Measurements from ENCODE around the gene COL8A1.

The COL8A1 gene

GRCh38 chr3:99765042-99765942, 126.9 kb downstream of the COL8A1 start:
- no peak for DNase-seq

- DNase-seq: no peak
Observed at GRCh38 chr3:99767291-99767690, 128.9 kb downstream of the COL8A1 start.

DNA sequence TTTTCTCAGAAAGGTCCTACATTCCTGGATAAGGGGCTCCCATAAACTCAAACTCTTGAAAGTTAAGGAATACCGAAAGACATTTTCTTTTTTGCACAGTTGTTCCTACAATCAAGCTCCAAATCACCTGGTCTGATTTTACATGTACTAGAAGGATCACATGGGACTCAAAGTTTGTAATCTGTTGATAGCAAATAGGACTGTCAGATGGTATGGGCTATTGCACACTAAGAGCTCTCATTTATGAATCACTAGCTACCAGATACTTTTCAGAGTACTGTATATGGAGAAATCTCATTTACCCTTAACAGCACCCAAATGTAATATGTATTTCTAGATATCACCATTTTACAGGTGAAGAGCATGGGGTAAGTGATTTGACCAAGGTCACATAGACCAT, 129.7 kb downstream of the COL8A1 start:
- DNase-seq: no peak

DNA sequence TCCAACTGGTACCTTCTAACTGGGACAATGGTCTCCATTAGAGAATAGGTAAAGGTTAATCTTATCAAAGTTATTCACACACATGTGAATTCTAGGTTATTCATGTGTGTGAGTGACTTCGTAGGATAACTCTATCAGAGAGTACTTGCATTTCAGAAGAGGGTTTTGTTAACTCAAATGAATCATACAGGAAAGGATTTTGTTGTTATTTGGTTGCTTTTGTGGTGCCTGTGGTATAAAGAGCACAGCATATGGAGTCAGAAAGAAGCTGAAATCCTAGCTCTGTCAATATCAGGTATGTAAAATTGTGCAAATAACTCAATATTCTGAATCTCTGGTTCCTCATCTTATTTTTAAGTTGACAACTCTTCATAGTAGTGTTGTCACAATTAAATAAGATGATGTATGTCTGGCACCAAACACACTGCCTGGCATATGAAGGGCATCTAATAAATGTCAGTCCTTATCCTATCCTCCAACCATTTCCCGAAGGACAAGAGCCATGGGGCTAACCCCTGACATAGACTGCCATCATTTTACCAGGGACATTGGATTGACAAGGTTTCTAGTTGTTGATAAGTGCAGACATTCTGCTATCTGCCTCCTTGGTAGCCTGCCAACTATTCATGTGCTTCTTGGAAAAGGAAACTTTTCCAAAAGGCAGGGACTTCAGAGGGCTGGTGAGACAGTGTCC, 130.6 kb downstream of the COL8A1 start:
- DNase-seq: no peak

GRCh38 chr3:99772171-99772570, 133.8 kb downstream of the COL8A1 start:
- DNase-seq: no peak

DNA sequence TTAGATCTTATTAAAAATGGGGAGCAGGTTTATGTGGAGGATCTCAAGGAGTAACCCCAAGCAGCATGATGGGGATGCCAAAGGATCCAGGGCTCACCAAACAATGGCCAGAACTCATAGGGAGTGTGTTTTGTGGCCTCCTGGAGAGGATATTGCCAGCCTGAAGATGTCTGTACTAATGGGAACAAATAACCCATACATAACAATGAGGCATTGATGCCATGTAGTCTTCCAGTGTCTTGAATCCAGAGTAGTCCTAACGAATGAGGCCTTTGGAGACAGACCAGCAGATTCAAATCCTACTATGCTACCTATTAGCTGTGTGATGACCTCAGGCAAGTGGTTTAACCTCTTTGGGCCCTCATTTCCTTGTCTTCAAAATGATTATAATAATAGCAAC, 134.3 kb downstream of the COL8A1 start:
- no peak for DNase-seq

GRCh38 chr3:99774467-99774866, 136.1 kb downstream of the COL8A1 start:
- DNase-seq: no peak

GRCh38 chr3:99776516-99777209, 138.3 kb downstream of the COL8A1 start:
- DNase-seq: no peak

DNA sequence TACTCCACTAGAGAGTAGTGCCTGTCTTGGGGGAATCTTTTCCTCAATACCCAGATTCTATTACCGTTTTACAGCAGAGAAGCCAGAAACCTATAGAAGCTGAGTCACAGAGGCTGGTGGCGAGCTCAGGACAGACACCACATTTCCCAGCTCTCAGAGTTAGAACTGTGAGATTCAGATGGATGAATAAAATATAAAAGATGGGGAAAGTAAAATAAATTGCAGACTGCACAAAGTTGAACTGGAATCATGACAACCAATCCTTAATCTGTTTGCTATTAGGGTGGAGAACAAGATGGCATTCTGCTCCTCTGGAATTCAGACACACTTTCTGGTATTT, 138.8 kb downstream of the COL8A1 start:
- DNase-seq: no peak

DNA sequence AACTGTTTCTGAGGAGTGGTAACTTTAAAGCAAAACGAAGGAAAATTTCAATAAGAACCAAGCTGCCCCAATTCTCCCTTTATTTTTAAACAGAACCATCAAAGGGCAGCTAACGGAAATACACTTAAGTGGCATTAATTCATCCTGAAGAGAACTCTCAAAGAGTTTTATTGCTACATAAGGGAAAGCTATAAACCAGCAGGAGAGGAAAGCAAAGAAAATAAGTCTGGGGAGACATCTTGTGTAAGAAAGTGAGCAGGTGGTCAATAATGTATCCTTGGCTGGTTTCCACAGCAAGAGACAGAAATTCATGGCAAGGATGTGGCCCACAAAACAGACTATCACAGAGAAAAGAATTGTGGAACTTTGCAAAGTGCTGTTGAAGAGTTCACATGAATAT, 139.3 kb downstream of the COL8A1 start:
- DNase-seq: no peak

- no peak for DNase-seq
Observed at GRCh38 chr3:99780749-99781148, 142.4 kb downstream of the COL8A1 start.

- DNase-seq: no peak
Observed at GRCh38 chr3:99781761-99782160, 143.4 kb downstream of the COL8A1 start.

- DNase-seq: no peak
Observed at GRCh38 chr3:99783011-99783573, 144.7 kb downstream of the COL8A1 start.

DNA sequence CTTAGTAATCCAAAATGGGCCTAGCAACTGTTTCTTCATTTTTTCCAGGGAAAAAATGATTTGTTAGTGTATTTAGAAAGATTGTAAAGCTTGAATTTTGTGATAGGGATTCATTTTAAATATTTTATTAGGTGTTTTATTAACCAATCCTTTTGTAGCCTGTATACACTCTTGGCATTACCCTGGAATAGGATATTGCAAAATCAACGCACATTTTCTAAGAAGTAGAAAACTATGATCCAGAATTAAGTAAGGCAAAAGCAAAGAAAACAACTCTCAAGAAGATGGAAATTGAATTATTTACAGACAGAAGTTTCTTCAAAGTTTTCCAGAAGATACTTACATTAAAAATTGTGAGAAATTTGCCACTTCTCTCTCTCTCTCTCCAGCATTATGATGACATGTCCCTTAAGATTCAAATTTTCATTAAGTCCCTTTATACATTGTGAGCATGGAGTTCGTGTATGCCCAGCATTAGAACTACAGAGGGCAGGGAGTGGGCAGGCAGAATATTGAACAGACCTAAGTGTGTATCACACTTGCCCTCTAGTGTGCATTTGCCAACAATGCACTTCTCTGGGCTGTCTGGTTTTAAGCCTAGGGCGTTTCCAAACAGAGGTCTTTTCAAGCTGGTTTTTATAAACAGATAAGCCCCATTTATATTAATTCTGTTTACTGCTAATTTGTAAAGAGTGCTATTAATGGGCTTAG, 150.8 kb downstream of the COL8A1 start:
- peak; percentile 42 for DNase-seq

DNA sequence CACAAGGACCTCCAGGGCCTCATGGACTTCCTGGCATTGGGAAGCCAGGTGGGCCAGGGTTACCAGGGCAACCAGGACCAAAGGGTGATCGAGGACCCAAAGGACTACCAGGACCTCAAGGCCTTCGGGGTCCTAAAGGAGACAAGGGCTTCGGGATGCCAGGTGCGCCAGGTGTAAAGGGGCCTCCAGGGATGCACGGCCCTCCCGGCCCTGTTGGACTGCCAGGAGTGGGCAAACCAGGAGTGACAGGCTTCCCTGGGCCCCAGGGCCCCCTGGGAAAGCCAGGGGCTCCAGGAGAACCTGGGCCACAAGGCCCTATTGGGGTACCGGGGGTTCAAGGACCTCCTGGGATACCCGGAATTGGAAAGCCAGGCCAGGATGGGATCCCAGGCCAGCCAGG, 156.1 kb downstream of the COL8A1 start:
- no peak for DNase-seq

DNA sequence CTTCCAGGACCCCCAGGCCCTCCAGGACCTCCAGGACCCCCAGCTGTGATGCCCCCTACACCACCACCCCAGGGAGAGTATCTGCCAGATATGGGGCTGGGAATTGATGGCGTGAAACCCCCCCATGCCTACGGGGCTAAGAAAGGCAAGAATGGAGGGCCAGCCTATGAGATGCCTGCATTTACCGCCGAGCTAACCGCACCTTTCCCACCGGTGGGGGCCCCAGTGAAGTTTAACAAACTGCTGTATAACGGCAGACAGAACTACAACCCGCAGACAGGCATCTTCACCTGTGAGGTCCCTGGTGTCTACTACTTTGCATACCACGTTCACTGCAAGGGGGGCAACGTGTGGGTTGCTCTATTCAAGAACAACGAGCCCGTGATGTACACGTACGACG, 157.2 kb downstream of the COL8A1 start:
- DNase-seq: no peak

GRCh38 chr3:99799422-99799821, 161.0 kb downstream of the COL8A1 start:
- no peak for DNase-seq

DNA sequence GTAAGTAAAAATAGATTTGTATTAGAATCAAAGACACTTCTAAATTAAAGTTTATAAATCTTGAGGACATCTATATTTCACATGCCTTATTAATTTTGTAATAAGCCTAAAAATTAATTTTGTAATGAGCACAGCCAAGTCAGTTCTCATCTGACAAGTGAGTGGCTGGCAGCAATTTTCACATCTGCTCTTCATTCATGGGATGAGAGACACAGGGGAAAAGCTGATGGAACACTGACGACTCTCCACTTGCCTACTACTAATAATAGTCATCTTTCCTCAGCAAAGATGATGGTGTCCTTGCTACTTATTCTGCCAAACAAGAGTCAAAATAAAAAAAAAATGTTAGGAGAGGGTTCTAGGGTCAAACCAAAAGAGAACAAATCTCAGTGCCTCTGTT, 164.9 kb downstream of the COL8A1 start:
- DNase-seq: no peak

- no peak for DNase-seq
Observed at GRCh38 chr3:99805160-99805559, 166.8 kb downstream of the COL8A1 start.

- DNase-seq: peak; percentile 75
Observed at GRCh38 chr3:99808163-99808794, 169.9 kb downstream of the COL8A1 start.

GRCh38 chr3:99809565-99809964, 171.2 kb downstream of the COL8A1 start:
- DNase-seq: no peak

DNA sequence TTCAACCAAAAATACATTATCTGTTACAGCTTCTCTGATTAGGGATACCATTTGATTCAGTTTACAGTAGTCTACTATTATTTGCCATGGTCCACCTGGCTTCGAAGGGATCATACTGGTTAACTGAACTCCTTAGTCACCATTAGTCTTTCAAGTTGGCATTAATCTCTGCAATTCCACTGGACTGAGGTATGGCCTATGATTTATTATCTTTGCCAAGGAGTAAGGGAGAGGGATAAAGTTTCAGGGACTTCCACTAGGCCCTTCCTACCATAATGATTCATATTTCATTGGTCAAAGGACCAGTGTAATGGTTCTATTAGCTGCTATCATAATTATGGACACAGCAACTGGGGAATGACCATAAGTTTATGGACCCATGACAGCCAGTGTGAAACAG, 172.0 kb downstream of the COL8A1 start:
- no peak for DNase-seq

Measured in NCI-H2171 treated with DMSO at 0.1 percent for 48 hours (cell line).